Measurements from ENCODE around the gene TMPO. TPM values are rescaled to one million over a fixed set of nuclear protein-coding genes. Genes with fewer than 3 reads are reported as not detected.
A peak's percentile ranks its signal among the peaks of the same experiment; 100 is the strongest.

TMPO gene
- total RNA-seq, 1 experiment from 2014 or later: 124 TPM

GRCh38 chr12:98592825-98593322 is 77.5 kb downstream of the TMPO start:
- ATAC-seq (peak; percentile 1; the same call in 1 of the 2 replicates), DNase-seq (ENCODE audit: low read depth, low spot score) (no peak)
- Histone ChIP-seq H3K27ac (ENCODE audit: low read length) (peak overlapping the region; percentile 98), H3K4me3 (ENCODE audit: low read depth in 2 of 2, low read length in 2 of 2) (peak overlapping the region; percentile 56 to 69), H3K4me1 (ENCODE audit: control insufficient read depth, insufficient read depth, low read length) (peaks cover 16% of the 10 kb centered on the region), H3K9me3 (ENCODE audit: control insufficient read depth, insufficient read depth, low read depth, low read length) (no peaks in the 10 kb centered on the region), H3K36me3 (ENCODE audit: control insufficient read depth, insufficient read depth, low read length) (peaks cover 28% of the 10 kb centered on the region), H3K27me3 (ENCODE audit: control insufficient read depth, insufficient read depth, low read length) (no peaks in the 10 kb centered on the region)
- ChIA-PET CTCF (interaction anchor here (0.6 to 1.6 kb wide), 4 partner anchors 21 to 148 kb away, joined by 4 to 8 read pairs (median 4); no protein-coding TSS in a partner anchor), POLR2A (interaction anchor here (0.6 to 1.0 kb wide), 4 partner anchors 10 to 92 kb away, joined by 3 to 10 read pairs (median 4); no protein-coding TSS in a partner anchor)
- intact Hi-C loops (cut with micrococcal nuclease; ENCODE audit: unreplicated experiment) (no loop called here), in situ Hi-C loops (cut with HindIII; ENCODE audit: low pct_unique_long_range_greater_than_20kb, low sequenced_read_pairs) (no loop called here)
- BruUV-seq (replicated peaks): TSS peak; percentile 98
- TF ChIP-seq POLR2AphosphoS5 (IDR thresholded peaks at IDR 0.05; ENCODE audit: low read depth, low read length) (no peak), TCF7L2 (IDR thresholded peaks at IDR 0.05; ENCODE audit: low read depth, low read length) (no peak), REST (IDR thresholded peaks at IDR 0.05; ENCODE audit: insufficient read depth in 1 of 2, low read depth in 2 of 2, low read length in 1 of 2) (no peak), CTCF (IDR thresholded peaks at IDR 0.05) (no peak), SIN3A (IDR thresholded peaks at IDR 0.05; ENCODE audit: borderline replicate concordance, insufficient read depth, low read depth, low read length) (no peak)

- intact Hi-C loops (cut with micrococcal nuclease; ENCODE audit: unreplicated experiment) (no loop called here), in situ Hi-C loops (cut with HindIII; ENCODE audit: low pct_unique_long_range_greater_than_20kb, low sequenced_read_pairs) (no loop called here)
- ChIA-PET POLR2A (interaction anchor here (0.5 to 1.0 kb wide), 5 partner anchors 10 to 92 kb away, joined by 3 to 10 read pairs (median 3); partner anchors contain the start of gene IKBIP), CTCF (interaction anchor here (0.6 to 1.6 kb wide), 4 partner anchors 22 to 147 kb away, joined by 4 to 8 read pairs (median 4); no protein-coding TSS in a partner anchor)
- BruUV-seq (replicated peaks): no TSS peak
- Histone ChIP-seq H3K36me3 (ENCODE audit: control insufficient read depth, insufficient read depth, low read length) (peaks cover 34% of the 10 kb centered on the region), H3K4me3 (ENCODE audit: low read depth in 2 of 2, low read length in 2 of 2) (peak within 1 kb of the TSS; percentile 56 to 88), H3K27ac (ENCODE audit: low read length) (peak within 1 kb of the TSS; percentile 98), H3K4me1 (ENCODE audit: control insufficient read depth, insufficient read depth, low read length) (peaks cover 16% of the 10 kb centered on the region), H3K27me3 (ENCODE audit: control insufficient read depth, insufficient read depth, low read length) (no peaks in the 10 kb centered on the region), H3K9me3 (ENCODE audit: control insufficient read depth, insufficient read depth, low read depth, low read length) (no peaks in the 10 kb centered on the region)
- TF ChIP-seq SIN3A (IDR thresholded peaks at IDR 0.05; ENCODE audit: borderline replicate concordance, insufficient read depth, low read depth, low read length) (peak; percentile 91; the same call in 1 of the 2 replicates), TCF7L2 (IDR thresholded peaks at IDR 0.05; ENCODE audit: low read depth, low read length) (no peak; the same call in 1 of the 2 replicates), POLR2AphosphoS5 (IDR thresholded peaks at IDR 0.05; ENCODE audit: low read depth, low read length) (peak; percentile 99), CTCF (IDR thresholded peaks at IDR 0.05) (no peak), REST (IDR thresholded peaks at IDR 0.05; ENCODE audit: insufficient read depth in 1 of 2, low read depth in 2 of 2, low read length in 1 of 2) (0 out of 4 replicates have a peak, but pooled peaks of 1 of the 2 experiments have one; percentile 48)
- DNase-seq (ENCODE audit: low read depth, low spot score): peak; percentile 81
- peak; percentile 100 for ATAC-seq
Measured at GRCh38 chr12:98593351-98594049, 78.1 kb downstream of the TMPO start, which contains the start of gene SLC25A3. TSS of gene SLC25A3 (plus strand) at chr12:98593686. CDS start at chr12:98593979, 293 bp downstream.
